ENCODE data around the gene PEX12.
"Not testable (repeated sequence)": the region's sequence is repeated elsewhere in the genome, so short reads cannot be mapped to it uniquely, and the experiment has no call there.

Gene PEX12

GRCh38 chr17:35540589-35541404 is 37.6 kb downstream of the PEX12 start:
- TF ChIP-seq CTCF (IDR thresholded peaks at IDR 0.05; ENCODE audit: control insufficient read depth, insufficient read depth, low read depth, low read length, missing control alignments) = no peak
- DNase-seq (ENCODE audit: low read depth) = peak; percentile 8
- peak overlapping the region; percentile 3; the same call in 1 of the 2 replicates for H3K4me3 ChIP-seq (ENCODE audit: control insufficient read depth, low read depth, low read length)

DNA sequence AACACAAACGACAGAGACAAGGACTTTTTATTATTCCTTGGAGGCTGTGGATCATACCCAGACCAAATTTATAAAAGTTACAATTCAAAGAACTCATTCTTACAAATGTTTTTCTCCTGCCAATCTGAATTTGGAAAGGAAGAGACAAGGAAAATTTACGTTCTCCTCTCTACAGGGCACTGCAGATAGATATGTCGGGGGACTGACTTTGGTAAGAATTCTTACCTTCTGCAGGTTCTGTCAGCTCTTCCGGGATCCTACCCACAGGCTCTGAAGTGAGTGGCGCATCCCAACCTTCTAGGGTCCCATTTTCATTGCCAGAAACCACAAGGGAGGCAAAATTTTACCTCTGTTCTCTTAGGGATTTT is 38.7 kb downstream of the PEX12 start:
- no peak overlapping the region for H3K4me3 ChIP-seq (ENCODE audit: control insufficient read depth, low read depth, low read length)
- TF ChIP-seq CTCF (IDR thresholded peaks at IDR 0.05; ENCODE audit: control insufficient read depth, insufficient read depth, low read depth, low read length, missing control alignments) = no peak
- DNase-seq (ENCODE audit: low read depth) = no peak

DNA sequence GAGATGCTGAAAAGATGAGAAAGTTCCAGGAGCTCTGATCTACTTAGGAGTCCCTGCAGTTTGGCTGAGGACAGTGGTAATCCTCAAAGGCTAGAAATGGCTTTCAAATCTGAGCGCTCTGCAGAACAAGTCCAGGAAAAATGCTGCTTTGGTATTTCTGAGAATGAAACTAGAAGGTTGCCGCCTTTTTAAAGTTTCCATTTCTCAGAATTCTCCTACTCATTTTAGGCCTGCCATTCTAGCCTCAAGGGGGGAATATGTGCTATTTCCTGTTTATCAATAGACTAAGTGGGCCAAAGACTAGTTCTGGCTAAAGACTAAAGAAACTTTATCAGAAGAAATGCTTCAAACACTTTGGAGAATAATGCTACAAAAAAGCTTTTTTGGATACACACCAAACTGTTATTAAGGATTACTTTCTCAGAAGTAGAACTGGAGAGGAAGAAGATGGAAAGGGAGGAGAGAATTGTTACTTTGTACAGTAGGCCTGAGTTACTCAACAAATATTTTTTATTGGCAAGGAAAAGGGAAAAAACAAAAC is 40.7 kb downstream of the PEX12 start, which contains the start of gene SLFN12L:
Gene SLFN12L, minus strand, starts transcription at position 78 of the 541 bp plus-strand sequence. CDS start 15,314 bp downstream, outside the sequence.
- DNase-seq (ENCODE audit: low read depth) = no peak
- no peak for TF ChIP-seq CTCF (IDR thresholded peaks at IDR 0.05; ENCODE audit: control insufficient read depth, insufficient read depth, low read depth, low read length, missing control alignments)
- H3K4me3 ChIP-seq (ENCODE audit: control insufficient read depth, low read depth, low read length) = no peak within 1 kb of the TSS

- no peak for TF ChIP-seq CTCF (IDR thresholded peaks at IDR 0.05; ENCODE audit: control insufficient read depth, insufficient read depth, low read depth, low read length, missing control alignments)
- H3K4me3 ChIP-seq (ENCODE audit: control insufficient read depth, low read depth, low read length) = no peak overlapping the region
- no peak for DNase-seq (ENCODE audit: low read depth)
Observed at GRCh38 chr17:35536664-35537171, 41.7 kb downstream of the PEX12 start.

GRCh38 chr17:35535406-35535805 is 43.0 kb downstream of the PEX12 start:
- not testable (repeated sequence) for H3K4me3 ChIP-seq (ENCODE audit: control insufficient read depth, low read depth, low read length); DNase-seq (ENCODE audit: low read depth)

DNA sequence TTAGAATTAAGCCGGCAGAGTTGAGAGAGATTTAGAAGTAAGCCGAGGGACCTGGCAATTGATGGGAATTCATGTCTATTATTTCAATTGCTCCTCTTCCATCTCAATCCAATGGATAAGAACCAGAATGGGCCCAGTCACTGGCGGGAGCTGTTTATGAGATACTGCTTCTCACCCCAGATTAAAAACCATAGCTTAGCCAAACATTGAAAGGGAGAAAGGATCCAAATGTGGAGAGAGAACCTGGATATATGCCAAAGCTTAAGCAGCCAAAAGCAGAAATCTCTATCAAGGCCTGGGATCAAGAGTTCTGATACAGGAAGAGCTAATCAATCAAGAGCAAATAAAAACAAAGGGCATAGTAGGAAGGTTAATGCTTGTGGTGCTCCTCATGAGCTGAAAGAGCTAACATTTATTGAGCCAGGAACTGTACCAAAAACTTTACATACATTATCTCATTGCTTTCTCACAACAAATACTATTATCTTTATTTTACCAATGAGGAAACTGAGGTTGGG is 43.7 kb downstream of the PEX12 start:
- no peak overlapping the region for H3K4me3 ChIP-seq (ENCODE audit: control insufficient read depth, low read depth, low read length)
- no peak for TF ChIP-seq CTCF (IDR thresholded peaks at IDR 0.05; ENCODE audit: control insufficient read depth, insufficient read depth, low read depth, low read length, missing control alignments)
- no peak for DNase-seq (ENCODE audit: low read depth)

DNA sequence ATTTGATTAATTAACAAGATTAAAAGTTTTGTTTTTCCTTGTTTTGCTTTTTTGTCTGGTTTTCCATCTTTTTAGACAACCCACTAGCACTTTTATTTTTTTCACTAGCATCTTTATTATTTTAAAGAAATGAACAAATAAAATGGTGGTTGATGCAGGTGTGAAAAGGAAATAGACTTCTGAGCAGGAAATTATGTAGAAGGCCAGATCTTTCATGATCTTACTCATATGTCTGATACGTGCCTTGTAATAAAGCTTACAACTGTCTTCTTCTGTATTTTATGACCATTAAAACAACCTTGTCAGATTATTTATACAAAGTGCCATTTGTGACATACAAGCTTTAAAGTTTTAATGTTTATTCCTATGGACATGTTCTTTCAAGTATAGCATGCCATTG is 47.2 kb downstream of the PEX12 start:
- no peak for DNase-seq (ENCODE audit: low read depth)
- TF ChIP-seq CTCF (IDR thresholded peaks at IDR 0.05; ENCODE audit: control insufficient read depth, insufficient read depth, low read depth, low read length, missing control alignments) = no peak
- no peak overlapping the region for H3K4me3 ChIP-seq (ENCODE audit: control insufficient read depth, low read depth, low read length)
